NCI-H1694 treated with DMSO at 0.1 percent for 48 hours (cell line): Measurements from ENCODE around the gene PHF21B.

Experiments
- DNase-seq: peaks from one replicate; lab custom pipeline; 2025; lab: John Stamatoyannopoulos, UW

The PHF21B gene

GRCh38 chr22:44892803-44893730, 116.7 kb downstream of the PHF21B start:
- DNase-seq, result no peak

- DNase-seq, result no peak
Observed at GRCh38 chr22:44892243-44892642, 117.6 kb downstream of the PHF21B start.

- DNase-seq, result no peak
Observed at GRCh38 chr22:44891791-44892190, 118.0 kb downstream of the PHF21B start.

- DNase-seq, result no peak
Observed at GRCh38 chr22:44891293-44891747, 118.5 kb downstream of the PHF21B start.

GRCh38 chr22:44890416-44891292, 119.2 kb downstream of the PHF21B start:
- DNase-seq, result no peak

- DNase-seq, result no peak
Observed at GRCh38 chr22:44889255-44889878, 120.4 kb downstream of the PHF21B start.

GRCh38 chr22:44888491-44889254, 121.1 kb downstream of the PHF21B start:
- no peak for DNase-seq

GRCh38 chr22:44887941-44888366, 121.9 kb downstream of the PHF21B start:
- no peak for DNase-seq

- DNase-seq, result no peak
Observed at GRCh38 chr22:44885806-44886360, 123.9 kb downstream of the PHF21B start.

- no peak for DNase-seq
Observed at GRCh38 chr22:44884968-44885805, 124.6 kb downstream of the PHF21B start.

- DNase-seq, result no peak
Observed at GRCh38 chr22:44884562-44884961, 125.2 kb downstream of the PHF21B start.

GRCh38 chr22:44883011-44883421, 126.8 kb downstream of the PHF21B start:
- no peak for DNase-seq

GRCh38 chr22:44882226-44882905, 127.4 kb downstream of the PHF21B start:
- no peak for DNase-seq

GRCh38 chr22:44881624-44882023, 128.2 kb downstream of the PHF21B start:
- DNase-seq, result no peak

GRCh38 chr22:44880610-44881290, 129.1 kb downstream of the PHF21B start:
- no peak for DNase-seq

- no peak for DNase-seq
Observed at GRCh38 chr22:44879301-44879680, 130.5 kb downstream of the PHF21B start.

- DNase-seq, result no peak
Observed at GRCh38 chr22:44878483-44879300, 131.1 kb downstream of the PHF21B start.

- no peak for DNase-seq
Observed at GRCh38 chr22:44876921-44877320, 132.9 kb downstream of the PHF21B start.
